Parathyroid adenoma (tissue), 2 donors: ENCODE results near the gene UNC13A.

Experiments
- H2AFZ ChIP-seq: fragments of 300-600 bp; sonication (generic); one replicate; pipeline ENCODE4 v1.7.0; 2017; ENCODE audit warnings: antibody characterized with exemption, mild to moderate bottlenecking
- H3K27ac ChIP-seq: fragments of 300-600 bp; sonication (generic); one replicate; pipeline ENCODE4 v1.7.0; 2017
- H3K27me3 ChIP-seq: fragments of 300-600 bp; sonication (generic); one replicate; pipeline ENCODE4 v1.7.0; 2017; ENCODE audit warnings: low read length; ENCODE audit not compliant: control insufficient read depth, insufficient read depth
- H3K36me3 ChIP-seq: fragments of 300-600 bp; sonication (generic); one replicate; pipeline ENCODE4 v1.7.0; 2017; ENCODE audit warnings: low read length; ENCODE audit not compliant: control insufficient read depth, insufficient read depth
- H3K4me1 ChIP-seq: fragments of 300-600 bp; sonication (generic); one replicate; pipeline ENCODE4 v1.7.0; 2017; ENCODE audit warnings: control low read depth
- H3K4me2 ChIP-seq: fragments of 300-600 bp; sonication (generic); one replicate; pipeline ENCODE4 v1.7.0; 2017; ENCODE audit warnings: low read length
- H3K4me3 ChIP-seq: fragments of 300-600 bp; sonication (generic); one replicate; pipeline ENCODE4 v1.7.0; 2017; ENCODE audit warnings: low read depth, low read length
- H3K79me2 ChIP-seq: fragments of 300-600 bp; sonication (generic); one replicate; pipeline ENCODE4 v1.7.0; 2017; ENCODE audit warnings: control low read depth
- H3K9ac ChIP-seq: fragments of 300-600 bp; sonication (generic); one replicate; pipeline ENCODE4 v1.7.0; 2017; ENCODE audit warnings: mild to moderate bottlenecking
- H3K9me3 ChIP-seq: fragments of 300-600 bp; sonication (generic); one replicate; pipeline ENCODE4 v1.7.0; 2017; ENCODE audit warnings: low read length; ENCODE audit not compliant: control insufficient read depth
- TF ChIP-seq, protein P1 (sequence below): fragments of 300-600 bp; sonication (generic); IDR thresholded peaks from one replicate; pipeline ENCODE4 v1.7.0; 2017; ENCODE audit warnings: antibody characterized with exemption, mild to moderate bottlenecking
- donor health status: primary hyperparathyroidism.

UNC13A gene

DNA sequence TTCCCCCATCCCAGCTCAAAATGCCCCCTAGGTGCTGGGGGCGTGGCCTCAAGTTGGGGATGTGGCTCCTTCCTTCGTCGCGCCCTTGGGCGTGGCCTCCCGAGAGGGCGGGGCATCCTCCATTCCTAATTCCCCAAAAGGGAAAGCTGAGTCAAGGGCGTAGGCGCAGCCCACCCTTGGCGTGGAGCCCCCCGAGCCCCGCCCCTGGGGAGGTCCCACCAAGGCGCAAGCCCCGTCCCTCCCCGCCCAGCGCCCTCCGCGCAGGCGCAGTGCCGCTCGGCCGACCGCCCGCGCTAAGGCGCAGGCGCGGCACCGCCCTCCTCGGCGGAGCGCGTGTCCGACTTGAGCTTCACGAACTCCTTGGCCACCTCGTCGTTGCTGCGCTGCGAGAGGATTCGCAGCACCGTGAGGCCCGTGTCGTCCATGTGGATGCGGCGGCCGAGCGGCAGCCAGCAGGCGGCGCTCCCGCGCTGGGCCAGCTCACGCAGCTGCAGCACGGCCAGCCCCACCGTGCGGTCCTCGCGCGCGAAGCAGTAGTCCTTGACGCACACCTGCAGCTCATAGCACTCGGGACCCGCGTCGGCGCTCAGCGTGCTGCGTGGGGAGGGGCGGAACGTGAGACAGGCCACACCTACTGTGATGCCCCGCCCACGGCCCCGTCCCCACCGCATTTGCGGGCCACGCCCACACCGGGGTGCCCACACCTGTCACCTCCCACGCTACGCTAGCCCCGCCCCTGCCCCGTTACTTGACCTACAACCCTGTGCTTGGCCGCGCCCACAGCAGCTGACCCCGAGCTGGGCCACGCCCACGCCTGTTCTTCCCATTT is 82.2 kb downstream of the UNC13A start:
- Histone ChIP-seq H3K4me3 (peak overlapping the region; percentile 62), H3K27me3 (no peaks in the 10 kb centered on the region), H3K9me3 (no peaks in the 10 kb centered on the region), H2AFZ (peak overlapping the region; percentile 83), H3K4me2 (peak overlapping the region; percentile 78), H3K4me1 (peaks cover 2% of the 10 kb centered on the region), H3K36me3 (no peaks in the 10 kb centered on the region), H3K79me2 (no peaks in the 10 kb centered on the region), H3K27ac (peak overlapping the region; percentile 44), H3K9ac (no peak overlapping the region)
- TF ChIP-seq, protein P1, sequence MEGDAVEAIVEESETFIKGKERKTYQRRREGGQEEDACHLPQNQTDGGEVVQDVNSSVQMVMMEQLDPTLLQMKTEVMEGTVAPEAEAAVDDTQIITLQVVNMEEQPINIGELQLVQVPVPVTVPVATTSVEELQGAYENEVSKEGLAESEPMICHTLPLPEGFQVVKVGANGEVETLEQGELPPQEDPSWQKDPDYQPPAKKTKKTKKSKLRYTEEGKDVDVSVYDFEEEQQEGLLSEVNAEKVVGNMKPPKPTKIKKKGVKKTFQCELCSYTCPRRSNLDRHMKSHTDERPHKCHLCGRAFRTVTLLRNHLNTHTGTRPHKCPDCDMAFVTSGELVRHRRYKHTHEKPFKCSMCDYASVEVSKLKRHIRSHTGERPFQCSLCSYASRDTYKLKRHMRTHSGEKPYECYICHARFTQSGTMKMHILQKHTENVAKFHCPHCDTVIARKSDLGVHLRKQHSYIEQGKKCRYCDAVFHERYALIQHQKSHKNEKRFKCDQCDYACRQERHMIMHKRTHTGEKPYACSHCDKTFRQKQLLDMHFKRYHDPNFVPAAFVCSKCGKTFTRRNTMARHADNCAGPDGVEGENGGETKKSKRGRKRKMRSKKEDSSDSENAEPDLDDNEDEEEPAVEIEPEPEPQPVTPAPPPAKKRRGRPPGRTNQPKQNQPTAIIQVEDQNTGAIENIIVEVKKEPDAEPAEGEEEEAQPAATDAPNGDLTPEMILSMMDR, result peak; percentile 71

DNA sequence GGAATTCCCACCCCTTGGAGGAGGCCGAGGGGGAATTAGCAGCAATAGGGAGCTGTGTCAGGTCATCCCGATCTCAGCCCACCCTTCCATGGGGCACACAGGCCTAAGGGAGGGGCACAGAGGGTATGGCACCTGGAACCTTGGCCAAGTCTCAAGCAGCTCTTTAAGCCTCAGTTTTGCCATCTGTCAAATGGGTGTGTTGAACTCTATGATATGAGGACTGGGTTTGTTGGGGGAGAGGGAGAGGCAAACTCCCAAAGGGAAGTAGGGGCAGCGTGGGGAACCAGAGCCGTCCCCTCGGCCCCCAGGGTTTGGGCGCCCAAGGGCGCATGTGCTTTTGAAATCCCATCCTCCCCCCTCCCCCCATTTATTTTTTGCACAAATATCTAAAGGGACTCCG is 83.0 kb downstream of the UNC13A start:
- Histone ChIP-seq H3K9me3 (no peaks in the 10 kb centered on the region), H3K27ac (no peak overlapping the region), H3K4me3 (no peak overlapping the region), H3K79me2 (no peaks in the 10 kb centered on the region), H3K4me2 (no peak overlapping the region), H2AFZ (no peak overlapping the region), H3K4me1 (peaks cover 2% of the 10 kb centered on the region), H3K9ac (no peak overlapping the region), H3K27me3 (no peaks in the 10 kb centered on the region), H3K36me3 (no peaks in the 10 kb centered on the region)
- TF ChIP-seq, protein P1, result no peak

DNA sequence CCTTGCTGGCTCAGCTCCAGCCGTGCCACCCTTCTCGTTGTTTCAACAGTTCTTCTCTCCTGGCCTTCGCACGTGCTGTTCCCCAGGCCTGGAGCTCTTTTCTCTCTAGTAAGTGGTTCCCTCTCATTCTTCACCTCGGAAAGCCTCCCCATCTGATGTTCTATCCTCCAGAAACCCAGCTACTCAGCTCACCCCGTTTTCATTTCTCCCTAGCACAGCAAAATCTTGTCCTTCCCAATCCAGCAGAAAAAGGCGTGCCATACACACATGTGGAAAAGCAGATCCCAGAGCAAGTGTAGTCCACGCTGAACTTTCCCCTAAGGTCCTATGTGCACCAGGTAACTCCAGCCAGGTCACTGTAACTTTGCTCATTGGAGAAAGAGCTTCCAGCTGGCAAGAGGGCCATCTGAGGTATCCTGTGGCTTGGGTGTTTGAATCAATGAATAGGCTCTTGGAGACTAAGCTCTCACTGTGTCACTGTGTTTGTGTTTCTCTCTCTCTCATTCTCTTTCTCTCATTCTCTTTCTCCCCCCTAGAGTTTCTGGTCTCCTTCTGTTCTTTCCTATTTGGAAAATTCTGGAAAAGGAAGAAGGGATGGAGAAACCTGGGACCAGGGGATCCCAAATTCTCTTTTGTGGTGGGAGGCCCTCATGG is 83.7 kb downstream of the UNC13A start:
- Histone ChIP-seq H3K27me3 (no peaks in the 10 kb centered on the region), H3K4me1 (peaks cover 2% of the 10 kb centered on the region), H3K27ac (no peak overlapping the region), H3K4me2 (no peak overlapping the region), H2AFZ (no peak overlapping the region), H3K9ac (no peak overlapping the region), H3K9me3 (no peaks in the 10 kb centered on the region), H3K4me3 (no peak overlapping the region), H3K36me3 (no peaks in the 10 kb centered on the region), H3K79me2 (no peaks in the 10 kb centered on the region)
- TF ChIP-seq, protein P1, result no peak

DNA sequence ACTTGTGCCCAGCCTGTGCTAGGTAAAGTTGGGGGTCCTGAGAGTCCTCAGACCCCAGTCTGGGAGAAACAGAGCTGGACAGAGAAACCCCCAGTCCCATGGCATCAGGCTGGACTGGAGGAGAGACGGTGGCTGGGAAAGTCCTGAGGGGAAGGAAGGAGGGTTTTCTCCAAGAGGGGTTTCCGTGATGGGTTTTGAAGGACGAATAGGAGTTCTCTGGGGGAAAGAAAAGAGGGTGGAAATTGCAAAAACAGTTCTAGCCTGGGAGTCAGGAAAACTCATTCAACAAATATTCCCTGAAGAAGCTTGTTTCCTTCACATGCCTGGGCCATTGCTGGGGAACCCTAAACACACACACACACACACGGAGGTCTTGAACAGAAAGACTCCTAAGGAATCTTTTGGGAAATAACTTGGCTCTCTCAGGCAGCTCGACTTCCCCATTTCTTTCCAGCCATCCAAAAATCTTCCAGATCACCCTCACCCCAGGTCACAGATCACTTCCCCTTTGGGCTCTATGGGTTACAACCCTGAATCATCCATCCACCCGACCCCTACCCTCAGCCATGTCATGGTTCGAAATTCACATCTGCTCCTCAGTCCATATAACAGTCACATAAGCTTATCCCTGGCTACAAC is 85.2 kb downstream of the UNC13A start:
- Histone ChIP-seq H3K4me1 (peaks cover 2% of the 10 kb centered on the region), H3K79me2 (no peaks in the 10 kb centered on the region), H3K27ac (no peak overlapping the region), H3K4me2 (no peak overlapping the region), H3K36me3 (no peaks in the 10 kb centered on the region), H3K4me3 (no peak overlapping the region), H2AFZ (no peak overlapping the region), H3K27me3 (no peaks in the 10 kb centered on the region), H3K9me3 (no peaks in the 10 kb centered on the region), H3K9ac (no peak overlapping the region)
- TF ChIP-seq, protein P1, result no peak
